ENCODE measurements around the gene APLF.

- TF ChIP-seq CTCF (IDR thresholded peaks at IDR 0.05), result no peak
- no peak for TF ChIP-seq POLR2A (IDR thresholded peaks at IDR 0.05)
Measured at GRCh38 chr2:68482296-68482820, 15.0 kb downstream of the APLF start.
